HG02943 (cell line): ENCODE results near the gene FGFR3.

Experiments
- ATAC-seq: cut with Tn5 transposase; IDR thresholded peaks from one replicate; pipeline ENCODE4 v1.9.1; 2021; ENCODE audit warnings: mild to moderate bottlenecking, low read depth, moderate library complexity; ENCODE audit not compliant: unreplicated experiment

The FGFR3 gene

GRCh38 chr4:1856943-1857699, 64.0 kb downstream of the FGFR3 start:
- no peak for ATAC-seq

- no peak for ATAC-seq
Observed at GRCh38 chr4:1857931-1858330, 64.8 kb downstream of the FGFR3 start.
